Midbrain (tissue), 1 donor: ENCODE measurements around the gene PLA2G5.

Experiments used
- DNase-seq: peaks from one replicate; lab custom pipeline; 2025; lab: John Stamatoyannopoulos, UW

The PLA2G5 gene

DNA sequence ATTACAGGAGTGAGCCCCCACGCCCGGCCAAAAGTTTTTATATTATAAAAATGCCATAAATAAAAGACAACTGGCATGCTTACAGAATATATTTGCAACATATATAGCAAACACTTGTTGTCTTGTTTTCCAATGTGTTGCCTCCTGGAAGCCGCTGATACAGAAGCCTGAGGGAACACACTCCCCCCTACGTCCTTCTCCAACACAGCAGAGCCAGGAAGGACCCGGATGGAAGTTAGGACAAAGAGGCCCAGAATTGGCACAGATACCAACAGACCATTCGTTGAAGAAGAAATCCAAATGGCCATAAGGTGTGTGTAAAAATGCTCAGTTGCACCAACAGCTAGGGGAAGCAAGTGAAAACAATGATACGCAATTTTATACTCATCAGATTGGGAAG, 1.3 kb upstream of the PLA2G5 start:
- no peak for DNase-seq

DNA sequence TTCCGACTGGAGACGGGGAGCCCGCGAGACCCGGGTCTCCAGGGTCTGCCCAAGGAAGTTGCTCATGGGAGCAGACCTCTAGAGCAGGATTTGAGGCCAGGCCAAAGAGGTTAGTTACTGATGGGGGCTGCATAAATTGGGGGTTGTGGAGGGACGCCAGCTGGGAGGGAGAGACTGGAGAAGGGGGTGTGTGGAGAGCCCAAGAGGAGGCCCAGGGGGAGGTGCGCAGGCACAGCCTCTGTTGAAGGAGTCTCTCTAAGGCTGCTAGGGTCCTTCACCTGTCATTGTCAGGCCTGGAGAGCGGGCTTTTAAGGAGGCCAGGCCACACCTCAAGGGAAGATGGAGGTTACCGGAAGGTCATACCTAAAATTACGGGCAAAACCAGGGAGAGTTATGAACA, 363 bp downstream of the PLA2G5 start:
- no peak for DNase-seq

DNA sequence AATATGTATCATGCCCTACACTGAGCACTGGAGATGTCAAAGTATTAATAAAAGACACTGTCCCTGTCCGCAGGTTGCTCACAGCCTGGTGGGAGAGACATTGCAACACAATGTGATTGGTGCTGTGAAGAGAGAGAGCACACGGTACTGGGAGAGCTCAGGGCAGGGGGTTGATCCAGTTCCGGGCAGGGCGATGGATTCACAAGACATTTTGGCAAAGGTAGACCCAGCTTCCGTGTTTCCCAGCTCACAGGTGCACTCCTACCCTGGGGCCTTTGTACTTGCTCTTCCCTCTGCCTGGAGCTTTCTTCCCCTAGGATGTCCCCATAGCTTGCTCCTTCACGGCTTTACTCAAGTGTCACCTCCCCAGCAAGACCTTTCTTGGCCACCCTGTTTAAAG, 1.4 kb downstream of the PLA2G5 start:
- no peak for DNase-seq

DNA sequence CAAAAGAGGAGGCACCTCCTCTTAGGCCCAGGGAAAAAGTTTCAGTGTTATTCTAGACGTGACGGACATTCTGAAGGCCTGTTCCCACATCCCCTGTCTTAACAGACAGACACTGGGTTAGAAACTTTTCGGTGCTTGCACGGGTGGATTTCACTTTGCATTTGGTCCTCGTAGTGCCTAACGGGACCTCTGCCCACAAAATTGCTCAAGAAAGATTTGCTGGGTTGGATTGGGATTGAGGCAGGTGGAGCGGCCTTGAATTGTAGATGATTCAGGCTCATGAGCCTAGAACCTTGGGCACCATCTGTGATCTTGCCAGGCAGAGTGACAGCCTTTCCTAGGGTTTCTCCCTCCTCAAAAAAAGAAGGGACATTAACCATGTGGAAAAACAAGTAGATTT, 2.8 kb downstream of the PLA2G5 start:
- DNase-seq: no peak

DNA sequence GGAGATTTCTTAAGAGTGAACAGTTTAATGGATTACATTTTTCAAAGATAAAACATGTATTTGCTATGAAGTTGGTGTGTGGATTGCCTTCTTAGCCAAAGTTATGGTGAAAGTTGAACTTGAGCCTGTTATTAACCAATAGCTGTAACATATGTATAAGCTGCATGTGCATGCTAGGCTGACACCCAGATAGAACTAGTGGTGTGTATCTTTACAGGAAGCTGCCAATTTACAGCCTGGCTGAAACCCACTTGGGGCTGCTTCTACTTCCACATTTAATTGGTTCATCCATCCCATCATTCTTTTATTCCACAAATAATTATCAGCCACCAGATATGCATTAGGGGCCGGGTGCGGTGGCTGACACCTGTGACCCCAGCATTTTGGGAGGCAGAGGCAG, 3.3 kb downstream of the PLA2G5 start:
- no peak for DNase-seq

DNA sequence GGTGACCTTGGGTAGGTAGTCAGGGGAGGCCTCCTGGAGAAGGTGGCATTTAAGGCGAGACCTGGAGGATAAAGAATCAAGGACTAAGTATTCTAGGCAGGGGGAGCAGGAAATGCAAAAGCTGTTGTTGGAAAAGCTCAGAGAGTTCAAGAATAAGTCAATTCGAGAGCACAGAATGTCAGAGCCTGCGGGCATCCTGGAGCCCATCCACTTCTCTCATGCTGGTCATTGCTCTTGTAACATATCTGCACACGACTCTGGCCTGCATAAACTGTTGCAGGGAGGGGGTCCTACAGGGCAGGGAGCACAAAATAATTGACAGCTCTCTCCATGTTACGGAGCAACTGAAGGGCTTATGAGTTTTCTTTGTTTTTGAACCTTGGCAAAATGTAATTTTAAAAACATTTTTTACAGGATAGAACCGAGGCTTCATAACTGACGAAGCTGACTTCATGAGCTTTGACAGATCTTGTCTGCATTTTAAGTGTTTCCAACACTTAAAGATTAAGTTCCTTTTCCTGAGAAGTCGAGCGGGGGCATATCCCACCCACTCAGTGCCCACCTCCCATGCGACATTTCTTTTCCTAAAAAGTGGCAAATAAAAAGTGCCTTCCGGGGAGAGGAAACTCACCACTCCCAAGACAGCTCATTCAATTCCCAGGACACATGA, 4.2 kb downstream of the PLA2G5 start:
- no peak for DNase-seq

DNA sequence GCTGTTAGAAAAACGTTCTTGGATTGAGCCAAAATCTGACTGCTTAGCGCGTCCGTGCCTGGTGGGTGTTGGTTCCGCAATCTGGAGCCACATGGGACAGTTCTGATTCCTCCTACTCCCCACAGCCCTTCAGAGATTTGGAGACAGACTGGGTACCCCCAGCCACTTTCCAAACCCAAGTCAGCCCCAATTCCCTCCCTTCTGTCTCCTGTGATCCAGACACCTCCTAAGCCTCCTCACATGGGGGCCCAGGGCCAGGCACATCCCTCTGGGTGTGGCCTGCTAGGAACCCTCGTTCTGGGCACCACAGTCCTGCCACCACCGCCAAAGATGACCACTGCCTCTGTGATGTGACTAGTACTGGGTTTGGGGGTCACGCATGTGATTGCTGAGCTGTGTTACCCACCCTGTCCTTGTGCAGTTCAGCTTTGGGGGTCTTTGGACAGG, 4.8 kb downstream of the PLA2G5 start:
- no peak for DNase-seq

DNA sequence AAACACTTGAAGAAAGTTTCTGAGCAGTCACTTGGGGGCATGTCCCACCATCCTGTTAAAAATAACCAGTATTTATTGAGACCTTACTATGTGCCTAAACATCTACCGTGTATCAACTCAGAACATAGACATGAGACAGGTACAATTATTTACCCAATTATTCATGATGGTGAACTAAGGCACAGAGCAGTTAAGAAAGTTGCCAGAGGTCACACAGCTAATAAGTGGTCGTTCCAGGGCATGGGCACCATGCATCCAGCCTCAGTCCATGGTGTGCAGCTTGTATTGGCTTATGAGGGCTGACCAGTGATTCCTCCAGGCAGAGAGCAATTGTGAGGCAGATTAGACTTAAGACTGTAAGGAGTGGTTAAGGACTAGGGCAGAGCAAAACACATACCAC, 5.4 kb downstream of the PLA2G5 start:
- no peak for DNase-seq

DNA sequence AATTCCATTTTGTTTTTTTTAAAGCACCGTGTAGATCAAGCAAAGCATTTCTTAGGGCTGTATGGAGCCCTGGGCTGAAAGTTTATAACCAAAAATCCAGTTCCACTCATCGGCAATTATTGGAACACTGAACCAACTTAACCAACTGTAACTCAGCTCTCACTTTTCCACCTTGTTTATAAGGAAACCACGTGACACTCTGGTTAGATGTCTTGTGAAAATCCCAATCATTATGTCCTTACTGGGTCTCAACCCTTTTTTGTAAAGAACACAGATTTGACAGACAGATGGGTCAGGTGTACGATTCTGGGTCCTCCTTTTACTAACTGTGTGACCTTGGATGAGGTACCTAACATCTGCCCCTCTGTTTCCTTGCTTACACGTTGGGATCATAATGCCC, 6.2 kb downstream of the PLA2G5 start:
- DNase-seq: no peak

DNA sequence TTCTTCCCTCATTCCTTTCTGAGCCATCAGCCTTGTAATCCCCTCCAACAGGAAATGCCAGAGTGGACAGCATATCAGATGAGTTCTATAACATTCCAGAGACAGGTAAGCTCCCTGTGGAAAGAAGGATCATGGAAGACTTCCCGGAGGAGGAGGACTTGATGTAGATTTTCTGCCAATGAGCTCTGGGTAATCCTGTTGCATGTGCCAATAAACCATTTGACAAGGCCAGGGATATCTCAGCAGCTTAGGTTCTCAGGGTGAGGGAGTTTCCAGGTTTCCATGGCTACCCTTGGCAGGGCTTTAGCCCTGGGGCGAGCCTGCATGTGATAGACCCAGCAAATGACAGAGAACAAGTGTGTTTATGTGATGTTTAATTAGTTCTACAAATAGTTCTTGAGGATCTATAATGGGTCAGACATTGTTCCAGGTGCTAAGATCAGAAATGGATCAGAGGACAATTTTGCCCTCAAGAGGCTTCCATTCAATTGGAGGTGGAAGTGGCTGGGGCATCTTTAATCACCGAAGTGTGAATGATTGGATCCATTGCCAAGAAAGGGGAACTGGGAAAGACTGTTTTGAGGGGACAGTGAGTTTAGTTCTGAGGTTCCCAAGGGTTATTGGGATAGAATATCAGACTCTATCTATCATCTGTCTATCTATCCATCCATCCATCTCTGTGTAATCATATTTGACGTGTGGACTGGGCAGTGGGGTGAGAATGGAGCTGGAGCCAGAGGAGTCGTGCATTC, 6.9 kb downstream of the PLA2G5 start:
- DNase-seq: no peak

DNA sequence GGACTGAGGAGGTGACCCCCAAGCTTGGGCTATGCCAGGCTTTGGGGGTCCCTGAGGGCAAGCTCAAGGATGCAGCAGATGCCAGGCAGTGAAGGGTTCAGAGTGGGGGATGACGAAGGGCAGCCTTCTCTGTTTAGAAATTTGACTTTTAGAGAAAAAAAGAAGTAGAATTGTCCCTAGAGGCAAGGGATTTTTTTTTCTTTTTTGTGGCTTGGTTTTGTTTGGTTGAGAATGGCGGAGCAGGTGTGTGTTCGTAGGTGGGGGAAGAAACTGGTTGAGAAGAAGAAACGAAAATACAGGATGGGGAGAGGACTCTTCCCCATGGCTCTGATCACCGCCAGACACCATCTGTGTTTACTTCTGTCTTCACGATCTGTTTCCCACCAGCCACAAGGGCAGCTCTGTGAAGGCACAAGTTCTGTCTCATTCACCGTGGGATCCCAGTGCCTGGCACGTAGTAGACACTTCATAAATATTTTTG, 8.2 kb downstream of the PLA2G5 start:
- no peak for DNase-seq

DNA sequence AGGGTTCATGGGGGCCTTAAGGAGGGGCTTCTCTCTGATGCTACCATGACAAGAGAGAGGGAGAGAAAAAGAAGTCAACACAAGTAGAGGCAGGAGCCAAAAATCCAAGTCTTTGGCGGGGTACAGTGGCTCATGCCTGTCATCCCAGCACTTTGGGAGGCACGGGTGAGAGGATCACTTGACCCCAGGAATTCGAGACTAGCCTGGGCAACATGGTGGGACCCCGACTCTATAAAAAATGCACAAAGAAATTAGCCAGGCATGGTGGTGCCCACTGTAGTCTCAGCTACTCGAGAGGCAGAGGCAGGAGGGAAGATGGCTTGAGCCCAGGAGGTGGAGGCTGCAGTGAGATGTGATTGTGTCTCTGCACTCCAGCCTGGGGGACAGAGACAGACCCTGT, 8.7 kb downstream of the PLA2G5 start:
- no peak for DNase-seq

DNA sequence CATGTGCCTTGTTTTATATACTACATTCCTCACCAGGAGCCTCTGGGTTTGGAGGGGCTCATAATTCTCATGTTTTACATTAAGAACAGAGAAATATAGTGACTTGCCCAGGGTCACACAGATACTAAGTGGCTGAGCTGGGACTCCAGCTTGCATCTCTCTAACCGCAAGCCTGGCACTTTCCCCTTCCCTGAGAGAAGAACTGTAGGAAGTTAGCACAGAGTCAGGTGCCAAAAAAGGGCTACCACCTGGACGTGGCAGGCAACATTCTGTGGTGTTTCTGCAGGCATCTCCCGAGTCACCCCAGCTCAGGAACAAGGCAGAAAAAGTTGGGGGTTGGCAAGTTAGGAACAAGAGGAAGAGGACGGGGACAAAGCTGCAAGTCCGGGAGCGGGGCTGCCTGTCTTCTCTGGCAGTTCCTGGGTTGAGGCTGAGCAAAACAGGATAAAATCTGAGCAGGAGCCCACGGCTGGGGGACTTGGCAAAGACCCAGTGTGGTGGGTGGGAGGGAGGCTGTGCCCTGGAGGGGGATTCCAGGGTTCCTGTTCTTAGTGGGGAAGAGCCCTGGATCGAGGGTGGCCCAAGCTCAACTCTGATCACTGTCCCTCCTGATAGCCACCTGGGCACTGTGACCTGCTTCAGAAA, 9.8 kb downstream of the PLA2G5 start:
- DNase-seq: no peak

DNA sequence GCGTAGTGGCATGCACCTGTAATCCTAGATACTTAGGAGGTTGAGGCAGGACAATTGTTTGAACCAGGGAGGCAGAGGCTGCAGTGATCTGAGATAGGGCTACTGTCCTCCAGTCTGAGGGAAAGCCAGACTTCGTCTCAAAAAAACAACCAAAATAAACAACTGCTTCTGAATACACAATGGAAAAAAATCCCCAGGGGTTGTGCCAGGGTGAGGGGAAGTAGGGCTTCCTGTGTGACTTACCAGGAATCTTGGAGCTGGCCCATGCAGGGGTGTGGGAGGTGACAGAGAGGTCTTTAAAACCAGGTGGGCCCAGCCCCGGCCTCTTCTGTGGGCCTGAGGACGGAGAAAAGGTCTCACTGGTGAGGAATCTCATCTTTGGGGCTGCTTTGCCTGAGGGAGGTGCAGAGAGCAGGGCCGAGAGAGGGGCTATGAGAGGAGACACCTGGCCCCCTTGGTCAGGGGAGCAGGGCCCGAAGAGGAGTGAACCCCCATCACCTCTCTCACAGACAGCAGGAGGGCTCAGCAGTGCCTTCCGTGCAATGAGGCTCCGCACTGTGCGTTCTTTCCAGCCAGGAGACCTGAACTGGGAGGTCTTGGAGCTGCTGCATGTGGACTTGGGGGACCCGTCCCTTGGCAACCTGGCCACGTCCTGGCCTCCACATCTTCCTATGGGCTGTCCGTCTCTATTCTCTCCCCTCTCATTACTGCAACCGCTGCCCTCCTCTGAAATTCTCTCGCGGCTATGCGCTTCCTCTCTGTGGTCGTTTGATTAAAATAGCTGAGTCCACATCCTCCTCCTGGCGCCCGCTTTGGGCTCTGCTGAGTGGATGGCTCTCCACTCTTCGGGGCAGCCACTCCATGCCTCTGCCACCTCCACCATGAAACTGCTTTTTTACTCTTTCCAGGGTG, 10.7 kb downstream of the PLA2G5 start:
- no peak for DNase-seq

DNA sequence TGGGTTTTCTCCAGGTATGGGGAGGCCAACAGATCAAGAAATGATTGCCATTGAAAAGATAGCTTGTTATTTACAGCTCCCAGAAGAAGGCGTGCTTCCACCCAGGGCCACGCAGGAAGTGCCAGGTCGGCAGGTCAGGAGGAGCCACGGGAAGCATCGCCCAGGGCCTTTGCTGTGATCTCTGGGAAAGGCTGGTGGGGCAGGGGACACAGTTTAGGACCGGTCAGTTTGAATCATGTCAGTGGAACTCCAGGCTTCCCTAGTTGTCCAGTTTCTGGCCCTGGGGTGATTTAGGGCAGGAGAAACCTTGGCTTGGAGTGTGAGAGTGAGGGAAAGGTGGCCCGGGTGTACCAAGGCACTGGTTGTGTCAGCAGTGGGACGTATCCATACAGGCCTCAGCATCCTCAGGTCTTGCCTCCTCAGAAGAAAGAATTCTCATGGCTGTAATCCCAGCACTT, 11.4 kb downstream of the PLA2G5 start:
- no peak for DNase-seq

DNA sequence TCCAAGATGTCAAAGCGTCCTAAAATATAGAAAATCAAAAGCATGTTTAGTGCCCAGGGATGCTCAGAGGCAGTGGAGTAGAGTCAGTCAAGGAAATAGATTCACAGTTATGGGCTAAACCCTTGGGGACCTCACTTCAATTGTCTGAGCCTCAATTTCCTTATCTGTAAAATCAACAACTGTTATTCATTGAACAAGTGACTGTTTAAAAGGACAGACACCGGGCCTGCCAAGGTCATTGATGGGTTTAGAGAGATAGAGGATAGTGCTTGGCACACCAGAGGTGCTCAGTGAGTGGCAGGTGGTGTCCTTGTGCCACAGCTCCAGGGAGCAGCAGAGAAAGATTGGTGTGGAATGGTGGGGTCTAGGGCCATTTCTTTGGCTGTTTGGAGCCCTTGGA, 12.8 kb downstream of the PLA2G5 start:
- no peak for DNase-seq

DNA sequence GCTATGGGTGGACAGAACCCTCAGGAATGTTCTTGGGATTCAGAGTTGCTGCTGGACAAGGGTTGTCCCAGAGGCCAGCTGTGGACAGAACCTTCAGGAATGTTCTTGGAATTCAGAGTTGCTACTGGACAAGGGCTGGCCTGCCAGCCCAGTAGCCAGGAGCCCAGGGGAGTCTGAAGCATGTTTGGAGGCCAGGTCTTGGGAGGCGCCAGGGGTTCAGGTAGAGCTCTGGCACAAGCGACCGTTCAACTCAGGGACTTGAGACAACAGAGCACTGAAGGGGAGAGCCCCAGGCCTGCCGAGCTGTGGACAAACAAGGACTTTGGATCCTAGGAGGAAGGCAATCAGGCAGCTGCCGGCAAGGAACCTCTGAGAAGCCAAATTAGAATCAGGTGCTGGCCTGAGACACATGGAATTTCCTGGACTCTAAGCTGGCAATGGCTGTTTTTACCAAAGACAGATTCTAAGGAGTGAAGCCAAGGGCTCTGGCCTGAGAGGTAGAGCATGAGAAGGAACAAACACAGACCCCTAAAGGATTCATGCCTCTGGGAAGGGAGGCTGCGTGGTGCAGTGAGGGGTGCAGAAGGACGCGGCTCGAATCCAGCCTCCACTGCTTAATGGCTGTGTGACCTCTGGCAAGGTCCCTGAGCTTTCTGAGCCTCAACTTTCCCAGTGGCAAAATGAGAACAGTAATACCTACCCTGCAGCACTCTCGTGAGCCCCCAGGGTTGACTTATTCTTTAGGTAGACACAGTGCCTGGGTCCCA, 13.4 kb downstream of the PLA2G5 start:
- DNase-seq: no peak

DNA sequence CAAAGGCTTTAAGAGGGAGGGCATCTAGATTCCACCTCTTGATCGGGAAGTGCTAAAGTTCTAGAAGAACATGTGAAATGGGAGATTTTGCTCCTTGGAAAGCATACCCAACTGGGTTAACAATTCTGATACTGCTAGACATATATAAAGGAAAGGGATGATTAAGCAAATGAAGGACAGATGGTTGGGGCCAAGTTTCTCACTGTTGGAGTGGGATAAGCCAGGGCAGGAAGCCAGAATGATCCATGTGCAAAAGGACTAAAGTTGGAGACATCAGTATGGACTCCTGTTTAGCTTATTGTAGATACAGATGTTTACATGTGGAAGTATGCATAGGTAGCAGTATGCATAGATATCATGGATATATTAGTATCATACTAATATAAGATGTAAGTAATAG, 16.8 kb downstream of the PLA2G5 start:
- no peak for DNase-seq

DNA sequence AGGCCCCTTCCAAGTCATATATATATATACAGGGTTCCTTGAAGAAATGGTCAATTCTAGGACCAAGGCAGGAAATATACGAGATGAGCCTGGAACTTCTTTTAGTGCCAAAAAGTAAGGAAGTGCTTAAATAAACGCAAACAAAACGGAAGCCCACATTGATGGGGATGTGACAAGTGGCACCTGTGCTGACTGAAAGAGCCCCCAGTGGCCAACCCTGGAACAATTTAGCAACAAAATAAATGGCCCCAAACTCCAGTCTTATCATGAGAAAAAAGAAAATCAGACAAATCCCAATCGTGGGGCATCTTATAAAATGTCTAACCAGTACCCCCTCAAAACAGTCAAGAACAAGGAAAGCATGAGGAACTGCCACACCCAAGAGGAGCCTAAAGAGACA, 17.7 kb downstream of the PLA2G5 start:
- no peak for DNase-seq

DNA sequence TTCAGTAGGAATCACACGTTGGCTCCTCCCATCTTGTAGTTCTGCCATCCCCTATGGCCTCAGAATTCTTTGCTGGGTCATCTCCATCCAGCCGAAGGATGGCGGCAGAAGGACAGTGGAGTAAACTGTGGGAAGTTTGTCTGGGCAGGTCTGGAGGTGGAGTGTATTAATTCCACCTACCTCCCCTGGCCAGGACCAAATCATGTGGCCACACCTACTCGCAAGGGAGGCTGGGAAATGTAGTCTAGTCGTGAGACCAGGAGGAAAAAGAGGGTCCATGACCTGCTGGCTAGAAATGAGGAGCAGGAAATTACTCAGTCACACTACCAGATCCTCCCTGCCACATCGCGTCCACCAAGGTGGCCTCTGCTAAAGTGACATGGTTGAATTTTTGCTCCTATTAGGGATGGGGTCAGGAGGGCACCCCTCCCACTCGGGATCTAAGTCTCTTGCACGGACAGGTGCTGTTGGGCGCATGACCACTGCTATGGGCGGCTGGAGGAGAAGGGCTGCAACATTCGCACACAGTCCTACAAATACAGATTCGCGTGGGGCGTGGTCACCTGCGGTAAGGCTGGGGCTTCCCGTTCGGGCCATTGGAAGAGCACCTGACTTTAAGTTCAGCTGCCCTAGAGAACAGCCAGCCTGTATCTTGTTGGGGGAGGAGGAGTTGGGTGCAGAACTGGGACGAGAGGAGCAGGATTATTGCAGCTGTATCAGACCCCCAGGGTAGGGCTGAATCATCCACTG, 19.5 kb downstream of the PLA2G5 start:
- no peak for DNase-seq

DNA sequence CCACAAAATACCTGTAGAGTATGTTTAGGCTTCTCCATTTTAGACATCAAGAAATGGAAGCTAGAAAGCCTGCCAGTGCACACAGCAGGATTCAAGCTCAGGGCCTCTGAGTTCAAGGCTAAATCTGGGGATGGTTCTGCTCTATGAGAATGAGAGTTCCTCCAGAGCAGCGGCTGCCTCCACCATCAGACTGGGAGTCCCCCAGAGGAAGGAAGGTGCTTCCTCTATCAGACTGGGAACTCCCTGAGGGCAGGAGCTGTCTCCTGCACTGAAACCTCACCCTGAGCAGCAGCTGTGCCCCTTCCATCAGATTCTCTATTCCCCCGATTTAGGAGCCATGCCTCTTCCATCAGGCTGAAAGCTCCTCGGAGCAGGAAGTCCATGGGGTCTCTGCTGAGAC, 20.1 kb downstream of the PLA2G5 start:
- no peak for DNase-seq
